GM23248 (cell line): ENCODE results near the gene MPZL1. TPM values are rescaled to one million over a fixed set of nuclear protein-coding genes. Genes with fewer than 3 reads are reported as not detected.

Source experiments
- DNase-seq: peaks from one replicate; pipeline ENCODE4 v3.0.0-alpha.2; 2015
- H2AFZ ChIP-seq: fragments of 200-600 bp; sonication (generic); 2 replicates; pipeline ENCODE4 v1.6.1; 2016; ENCODE audit warnings: antibody characterized with exemption
- H3F3A ChIP-seq: fragments of 200-600 bp; sonication (generic); 2 replicates; pipeline ENCODE4 v1.6.1; 2016; ENCODE audit warnings: mild to moderate bottlenecking, antibody characterized with exemption, mixed run types; ENCODE audit not compliant: insufficient read depth
- H3K27ac ChIP-seq: fragments of 200-600 bp; sonication (generic); 2 replicates; pipeline ENCODE4 v1.5.1; 2016; ENCODE audit warnings: mild to moderate bottlenecking
- H3K27me3 ChIP-seq: fragments of 200-600 bp; sonication (generic); replicated peaks from 2 replicates; pipeline ENCODE4 v1.6.1; 2016; ENCODE audit warnings: mild to moderate bottlenecking; ENCODE audit not compliant: insufficient read depth
- H3K36me3 ChIP-seq: fragments of 200-600 bp; sonication (generic); 2 replicates; pipeline ENCODE4 v1.6.1; 2016; ENCODE audit warnings: low read depth, mild to moderate bottlenecking
- H3K4me1 ChIP-seq: fragments of 200-600 bp; sonication (generic); 2 replicates; pipeline ENCODE4 v1.6.1; 2016; ENCODE audit warnings: mild to moderate bottlenecking; ENCODE audit not compliant: insufficient read depth
- H3K4me2 ChIP-seq: fragments of 200-600 bp; sonication (generic); one replicate; pipeline ENCODE4 v1.6.1; 2016; ENCODE audit warnings: mild to moderate bottlenecking; ENCODE audit not compliant: unreplicated experiment
- H3K4me3 ChIP-seq: fragments of 200-600 bp; sonication (generic); 2 replicates; pipeline ENCODE4 v1.5.1; 2016; ENCODE audit warnings: mild to moderate bottlenecking
- H3K79me2 ChIP-seq: fragments of 200-600 bp; sonication (generic); 2 replicates; pipeline ENCODE4 v1.6.1; 2016; ENCODE audit warnings: mild to moderate bottlenecking; ENCODE audit not compliant: insufficient read depth
- H3K9ac ChIP-seq: fragments of 200-600 bp; sonication (generic); 2 replicates; pipeline ENCODE4 v1.6.1; 2016; ENCODE audit warnings: mild to moderate bottlenecking
- H3K9me2 ChIP-seq: fragments of 200-600 bp; sonication (generic); 2 replicates; pipeline ENCODE4 v1.6.1; 2016; ENCODE audit warnings: mixed run types, mild to moderate bottlenecking, moderate library complexity; ENCODE audit not compliant: insufficient read depth
- H3K9me3 ChIP-seq: fragments of 200-600 bp; sonication (generic); one replicate; pipeline ENCODE4 v1.6.1; 2017; ENCODE audit warnings: low read depth
- H4K20me1 ChIP-seq: fragments of 200-600 bp; sonication (generic); 2 replicates; pipeline ENCODE4 v1.6.0; 2016; ENCODE audit not compliant: insufficient read depth
- EZH2 ChIP-seq: fragments of 200-600 bp; sonication (generic); IDR thresholded peaks from 2 replicates; pipeline ENCODE4 v1.6.1; 2018; ENCODE audit warnings: antibody characterized with exemption, mild to moderate bottlenecking; ENCODE audit not compliant: insufficient read depth, poor library complexity, severe bottlenecking
- EZH2phosphoT487 ChIP-seq: fragments of 200-600 bp; sonication (generic); IDR thresholded peaks from 2 replicates; pipeline ENCODE4 v1.6.1; 2018; ENCODE audit warnings: antibody characterized with exemption, moderate library complexity, mild to moderate bottlenecking, low read depth; ENCODE audit not compliant: insufficient read depth
- WGBS, 2 experiments: methylation state at CpG; one replicate each; pipeline ENCODE4 v1.1.6; 2015 to 2017; ENCODE audit warnings: low lambda C conversion rate in 2 of 2, low coverage in 1 of 2; ENCODE audit errors: missing lambda C conversion rate in 2 of 2; 5-methylcytosine and 5-hydroxymethylcytosine counted together
- in situ Hi-C: fragments of 300-500 bp; cut with MboI; formaldehyde crosslinking; loops from 2 replicates; pipeline ENCODE4 v1.15.0; 2020
- polyA plus RNA-seq: library from polyadenylated mRNA; unstranded; fragments of >200 nt; fragmentation: Nextera tagmentation; extraction: Ambion mirVana; gene quantifications from 2 replicates; pipeline ENCODE4 v1.2.1, GENCODE V29; 2016
- total RNA-seq: library from RNA; depleted of rRNA; stranded (reverse); fragments of >200 nt; shearing (Covaris generic); gene quantifications from 2 replicates; pipeline ENCODE4 v1.2.3, GENCODE V29; 2014

Gene MPZL1
- total and polyA plus RNA-seq, 2 experiments from 2014 or later, result 144 to 284 TPM

DNA sequence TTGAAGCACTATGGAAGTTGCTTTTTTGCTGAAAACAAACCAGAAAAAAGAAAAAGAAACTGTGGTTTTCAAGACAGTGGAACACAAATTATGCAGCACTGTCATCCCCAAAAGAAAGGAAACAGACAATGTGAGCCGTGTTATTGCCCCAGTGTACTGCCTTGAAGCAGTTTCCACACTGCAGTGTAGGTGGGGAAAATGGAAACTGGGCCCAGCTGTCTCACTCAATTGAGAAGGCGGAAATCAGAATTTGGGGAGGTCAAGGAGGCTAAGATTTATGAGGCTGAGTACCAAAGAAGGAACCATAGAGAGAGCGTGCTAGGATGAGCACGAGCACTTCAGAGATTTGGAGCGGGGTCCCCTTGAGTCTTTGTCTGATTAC, 55.5 kb downstream of the MPZL1 start:
- TF ChIP-seq EZH2 (no peak), EZH2phosphoT487 (no peak)
- H3K9me2 ChIP-seq, result no peaks in the 10 kb centered on the region
- 95 to 100% methylated on average over 5 of the region's 5 CpGs for WGBS, 2 experiments
- no peaks in the 10 kb centered on the region for H3K27me3 ChIP-seq
- H3K36me3 ChIP-seq, result peaks cover 52% of the 10 kb centered on the region
- no peak overlapping the region for H3K4me2 ChIP-seq
- in situ Hi-C loops, result no loop called here
- no peaks in the 10 kb centered on the region for H4K20me1 ChIP-seq
- H3K4me3 ChIP-seq, result no peak overlapping the region
- no peak overlapping the region for H2AFZ ChIP-seq
- H3K9ac ChIP-seq, result no peak overlapping the region
- peaks cover 45% of the 10 kb centered on the region for H3K79me2 ChIP-seq
- H3K4me1 ChIP-seq, result peaks cover 32% of the 10 kb centered on the region
- H3F3A ChIP-seq, result peaks cover 40% of the 10 kb centered on the region
- no peaks in the 10 kb centered on the region for H3K9me3 ChIP-seq
- DNase-seq, result no peak
- H3K27ac ChIP-seq, result no peak overlapping the region

DNA sequence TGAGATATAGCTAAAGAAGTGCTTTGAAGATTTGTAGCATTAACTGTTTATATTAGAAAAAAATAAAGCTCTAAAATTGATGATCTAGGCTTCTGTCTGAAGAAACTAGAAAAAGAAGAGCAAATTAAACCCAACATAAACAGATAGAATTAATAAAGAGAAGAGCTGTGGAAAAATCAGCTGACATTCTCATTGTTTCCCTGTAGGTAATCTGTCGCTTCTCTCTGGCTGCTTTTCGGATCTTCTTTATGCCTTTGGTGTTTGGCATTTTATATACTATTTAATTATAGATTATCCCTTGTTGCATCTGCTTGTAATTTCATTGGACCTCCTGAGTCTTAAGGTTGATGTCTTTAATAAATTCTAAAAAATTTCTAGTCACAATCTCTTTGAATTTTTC, 59.8 kb downstream of the MPZL1 start:
- Histone ChIP-seq H3K27me3 (no peaks in the 10 kb centered on the region), H3F3A (peaks cover 15% of the 10 kb centered on the region; the same call in 1 of the 2 replicates), H3K4me2 (no peak overlapping the region), H3K36me3 (peaks cover 45% of the 10 kb centered on the region), H3K79me2 (peaks cover 36% of the 10 kb centered on the region), H3K4me3 (no peak overlapping the region), H2AFZ (no peak overlapping the region), H3K9me3 (no peaks in the 10 kb centered on the region), H4K20me1 (no peaks in the 10 kb centered on the region), H3K4me1 (peaks cover 6% of the 10 kb centered on the region), H3K9ac (no peak overlapping the region), H3K27ac (no peak overlapping the region), H3K9me2 (no peaks in the 10 kb centered on the region)
- DNase-seq, result no peak
- 97 to 99% methylated on average over 2 of the region's 2 CpGs for WGBS, 2 experiments
- no peak for TF ChIP-seq EZH2phosphoT487
- TF ChIP-seq EZH2, result no peak
- in situ Hi-C loops, result no loop called here

DNA sequence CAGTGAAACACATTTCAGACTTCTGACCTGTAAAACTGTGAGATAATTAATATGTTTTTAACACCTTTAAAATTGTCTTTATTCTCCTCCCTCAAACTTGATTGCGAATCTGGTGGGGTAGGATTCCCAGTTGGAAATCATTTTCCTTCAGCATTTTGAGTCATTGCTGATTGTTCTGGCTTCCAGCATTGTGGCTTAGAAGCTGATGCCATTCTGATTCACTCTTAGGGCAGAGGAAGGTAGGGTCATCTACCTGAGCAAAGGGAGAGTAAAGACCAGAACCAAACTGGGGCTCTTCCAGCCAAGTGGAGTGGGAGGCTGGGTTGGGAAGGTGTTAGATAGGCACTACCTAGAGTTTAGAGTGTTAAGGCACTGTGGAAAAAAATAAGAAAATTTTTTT, 61.2 kb downstream of the MPZL1 start:
- Histone ChIP-seq H2AFZ (no peak overlapping the region), H3K9ac (no peak overlapping the region), H3K4me1 (no peaks in the 10 kb centered on the region), H3K9me2 (no peaks in the 10 kb centered on the region), H3F3A (peaks cover 16% of the 10 kb centered on the region; the same call in 1 of the 2 replicates), H3K79me2 (peaks cover 24% of the 10 kb centered on the region), H3K4me2 (no peak overlapping the region), H3K36me3 (peaks cover 47% of the 10 kb centered on the region), H3K27me3 (no peaks in the 10 kb centered on the region), H3K4me3 (no peak overlapping the region), H4K20me1 (no peaks in the 10 kb centered on the region), H3K9me3 (no peaks in the 10 kb centered on the region), H3K27ac (no peak overlapping the region)
- in situ Hi-C loops, result no loop called here
- 96 to 100% methylated on average over 1 of the region's 1 CpG for WGBS, 2 experiments
- no peak for TF ChIP-seq EZH2phosphoT487
- TF ChIP-seq EZH2, result no peak
- peak; percentile 27 for DNase-seq

DNA sequence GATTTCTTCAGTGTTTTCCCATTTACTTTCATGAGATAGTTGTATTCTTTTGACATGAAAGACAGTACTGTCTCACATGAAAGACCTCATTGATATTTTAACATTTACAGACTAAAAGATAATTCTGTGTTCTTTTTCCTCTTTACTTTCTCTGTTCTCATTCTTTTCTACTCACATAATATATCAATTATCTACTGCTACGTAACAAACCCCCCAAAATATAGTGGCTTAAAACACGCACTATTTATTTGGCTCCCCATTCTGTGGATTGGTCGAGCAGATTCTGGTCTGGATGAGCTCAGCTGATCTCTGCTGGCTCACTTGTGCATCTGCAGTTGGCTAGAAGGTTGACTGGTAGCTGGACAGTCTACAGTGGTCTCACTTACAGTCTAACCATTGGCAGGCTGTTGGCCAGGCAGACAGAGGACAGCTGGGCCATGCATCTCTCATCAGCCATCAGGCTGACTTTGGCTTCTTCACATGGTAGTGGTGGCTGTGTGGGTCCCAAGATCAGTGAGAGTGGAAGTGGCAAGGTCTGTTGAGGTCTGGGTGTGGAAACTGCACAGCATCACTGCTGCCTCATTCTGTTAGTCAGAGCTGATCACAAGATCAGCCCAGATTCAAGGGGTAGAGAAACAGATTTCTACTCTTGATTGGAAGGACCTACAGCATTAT, 63.2 kb downstream of the MPZL1 start:
- Histone ChIP-seq H3K27ac (peak overlapping the region; percentile 16; the same call in 1 of the 2 replicates), H3K9ac (no peak overlapping the region), H3K27me3 (no peaks in the 10 kb centered on the region), H2AFZ (no peak overlapping the region), H3K4me1 (no peaks in the 10 kb centered on the region), H3K9me3 (no peaks in the 10 kb centered on the region), H4K20me1 (no peaks in the 10 kb centered on the region), H3K36me3 (peaks cover 51% of the 10 kb centered on the region), H3K79me2 (peaks cover 24% of the 10 kb centered on the region), H3K4me3 (no peak overlapping the region), H3K9me2 (no peaks in the 10 kb centered on the region), H3F3A (peaks cover 18% of the 10 kb centered on the region), H3K4me2 (no peak overlapping the region)
- TF ChIP-seq EZH2 (no peak), EZH2phosphoT487 (no peak)
- DNase-seq, result peak; percentile 48
- WGBS, 2 experiments, result 95% methylated on average over 3 of the region's 3 CpGs
- in situ Hi-C loops, result no loop called here
